GM12873 (cell line): ENCODE data around the gene ADAP2.

Experiments used
- TF ChIP-seq, protein P1 (sequence below): IDR thresholded peaks from 2 replicates; pipeline ENCODE4 v1.5.1; 2012; ENCODE audit warnings: low read depth, mild to moderate bottlenecking, moderate library complexity, low read length, control low read depth; ENCODE audit not compliant: insufficient read depth; ENCODE audit errors: missing control alignments

Gene ADAP2

GRCh38 chr17:31004160-31004559 lies 82.4 kb downstream of the ADAP2 start:
- TF ChIP-seq, protein P1, sequence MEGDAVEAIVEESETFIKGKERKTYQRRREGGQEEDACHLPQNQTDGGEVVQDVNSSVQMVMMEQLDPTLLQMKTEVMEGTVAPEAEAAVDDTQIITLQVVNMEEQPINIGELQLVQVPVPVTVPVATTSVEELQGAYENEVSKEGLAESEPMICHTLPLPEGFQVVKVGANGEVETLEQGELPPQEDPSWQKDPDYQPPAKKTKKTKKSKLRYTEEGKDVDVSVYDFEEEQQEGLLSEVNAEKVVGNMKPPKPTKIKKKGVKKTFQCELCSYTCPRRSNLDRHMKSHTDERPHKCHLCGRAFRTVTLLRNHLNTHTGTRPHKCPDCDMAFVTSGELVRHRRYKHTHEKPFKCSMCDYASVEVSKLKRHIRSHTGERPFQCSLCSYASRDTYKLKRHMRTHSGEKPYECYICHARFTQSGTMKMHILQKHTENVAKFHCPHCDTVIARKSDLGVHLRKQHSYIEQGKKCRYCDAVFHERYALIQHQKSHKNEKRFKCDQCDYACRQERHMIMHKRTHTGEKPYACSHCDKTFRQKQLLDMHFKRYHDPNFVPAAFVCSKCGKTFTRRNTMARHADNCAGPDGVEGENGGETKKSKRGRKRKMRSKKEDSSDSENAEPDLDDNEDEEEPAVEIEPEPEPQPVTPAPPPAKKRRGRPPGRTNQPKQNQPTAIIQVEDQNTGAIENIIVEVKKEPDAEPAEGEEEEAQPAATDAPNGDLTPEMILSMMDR = no peak

DNA sequence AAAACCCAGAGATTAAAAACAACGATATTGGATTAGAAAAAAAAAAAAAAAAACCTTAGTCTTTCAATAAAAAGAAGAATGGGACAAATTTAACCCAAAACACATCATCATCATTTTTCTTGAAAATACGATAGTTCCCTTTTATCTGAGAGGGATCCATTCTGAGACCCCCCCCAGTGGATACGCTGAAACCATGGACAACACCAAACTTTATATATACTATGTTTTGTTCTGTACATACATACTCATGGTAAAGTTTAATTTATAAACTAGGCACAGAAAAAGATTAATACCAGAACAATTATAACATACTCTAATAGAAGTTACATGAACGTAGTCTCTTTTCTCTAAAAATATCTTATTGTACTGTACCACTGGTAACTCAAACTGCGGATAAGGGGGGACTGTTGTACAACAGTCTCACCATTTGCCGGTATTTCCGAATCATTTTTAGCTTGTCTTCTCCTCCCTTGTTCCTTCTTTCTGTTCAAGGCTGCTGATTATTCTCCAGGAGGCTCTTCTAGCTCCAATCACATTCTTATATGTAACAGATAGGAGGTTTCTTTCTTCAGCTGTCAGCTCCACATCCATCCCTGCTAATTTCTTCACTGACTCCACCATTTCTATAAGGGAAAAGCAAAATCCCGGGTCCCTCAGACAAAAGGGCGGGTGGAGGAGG lies 86.1 kb downstream of the ADAP2 start:
- TF ChIP-seq, protein P1 = no peak

DNA sequence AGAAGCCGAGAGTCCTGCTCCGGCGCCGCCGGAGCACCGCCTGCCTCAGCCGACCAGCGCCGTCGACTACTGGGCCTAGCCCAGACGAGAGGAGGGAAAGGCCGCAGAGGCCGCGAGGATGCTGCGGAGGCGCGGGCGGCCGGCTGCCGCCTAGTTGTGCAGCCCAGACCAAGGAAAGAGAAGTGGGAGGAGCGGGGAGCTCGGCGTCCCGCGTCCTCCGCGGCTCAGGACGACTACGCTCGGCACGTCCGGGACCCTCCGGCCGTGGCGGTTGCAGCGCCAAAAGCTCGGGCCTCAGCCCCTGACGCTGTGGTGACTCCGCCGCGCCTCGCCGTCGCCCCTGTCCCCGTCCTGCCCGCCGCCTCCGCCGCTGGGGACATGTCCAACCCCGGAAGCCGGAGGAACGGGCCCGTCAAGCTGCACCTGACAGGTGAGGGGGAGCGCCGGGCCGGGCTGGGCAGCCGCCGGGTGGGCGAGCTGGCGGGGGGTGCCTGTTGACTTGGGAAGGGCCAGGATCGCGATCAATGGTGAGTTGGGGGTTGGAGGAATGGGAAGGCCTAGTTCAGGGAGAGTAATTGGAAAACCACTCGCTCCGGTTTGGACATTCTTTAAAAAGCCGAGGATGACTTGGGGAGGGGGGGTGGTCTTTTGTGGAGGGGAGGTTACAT lies 86.8 kb downstream of the ADAP2 start:
- TF ChIP-seq, protein P1 = no peak
